GM18520 (cell line): ENCODE measurements around the gene KRTDAP.

Source experiments
- ATAC-seq: cut with Tn5 transposase; IDR thresholded peaks from one replicate; pipeline ENCODE4 v1.9.1; 2021; ENCODE audit not compliant: unreplicated experiment

Gene KRTDAP

DNA sequence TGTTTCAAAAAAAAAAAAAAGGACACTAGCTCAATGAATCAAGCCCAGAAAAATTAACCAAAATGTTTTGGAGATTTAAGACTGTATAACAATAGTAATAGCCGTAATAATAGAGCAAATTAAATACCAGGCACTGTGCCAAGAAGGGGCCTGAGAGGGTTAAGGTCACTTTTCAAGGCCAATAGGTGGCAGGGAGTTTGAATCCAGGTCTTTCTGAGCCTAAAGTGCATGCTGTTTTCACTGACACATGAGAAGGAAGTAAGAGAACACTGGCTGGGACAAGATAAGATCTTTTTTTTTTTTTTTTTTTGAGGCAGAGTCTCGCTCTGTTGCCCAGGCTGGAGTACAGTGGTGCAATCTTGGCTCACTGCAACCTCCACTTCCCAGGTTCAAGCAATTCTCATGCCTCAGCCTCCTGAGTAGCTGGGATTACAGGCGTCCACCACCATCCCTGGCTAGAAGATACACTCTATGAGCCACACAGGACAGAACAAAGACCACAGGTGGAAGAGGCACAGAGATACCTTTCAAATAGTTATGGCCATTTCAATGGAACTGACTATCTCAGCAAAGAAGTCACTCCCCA is 34.6 kb downstream of the KRTDAP start:
- ATAC-seq = no peak

GRCh38 chr19:35454663-35455062 is 35.6 kb downstream of the KRTDAP start:
- no peak for ATAC-seq

- ATAC-seq = no peak
These were observed 38.7 kb downstream of the KRTDAP start for GRCh38 chr19:35451338-35452096.

DNA sequence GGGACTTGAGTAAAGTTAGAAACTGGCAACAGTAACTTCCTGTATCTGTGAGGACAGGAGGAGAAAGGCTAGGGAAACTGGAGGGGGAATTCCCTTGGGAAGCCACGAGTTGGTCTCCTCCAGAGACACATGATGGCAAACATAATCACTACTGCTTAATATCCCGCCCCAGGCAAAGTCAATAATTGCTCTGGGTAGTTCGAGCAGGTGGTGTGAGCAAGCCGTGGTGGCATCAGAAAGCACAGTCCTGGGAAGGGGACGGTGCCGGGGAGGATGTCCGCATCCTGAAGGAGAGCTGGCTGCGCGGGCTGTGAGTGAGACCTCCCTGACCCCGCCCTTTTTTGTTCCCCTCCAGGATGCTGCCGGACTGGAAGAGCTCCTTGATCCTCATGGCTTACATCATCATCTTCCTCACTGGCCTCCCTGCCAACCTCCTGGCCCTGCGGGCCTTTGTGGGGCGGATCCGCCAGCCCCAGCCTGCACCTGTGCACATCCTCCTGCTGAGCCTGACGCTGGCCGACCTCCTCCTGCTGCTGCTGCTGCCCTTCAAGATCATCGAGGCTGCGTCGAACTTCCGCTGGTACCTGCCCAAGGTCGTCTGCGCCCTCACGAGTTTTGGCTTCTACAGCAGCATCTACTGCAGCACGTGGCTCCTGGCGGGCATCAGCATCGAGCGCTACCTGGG is 40.8 kb downstream of the KRTDAP start:
- ATAC-seq = no peak

DNA sequence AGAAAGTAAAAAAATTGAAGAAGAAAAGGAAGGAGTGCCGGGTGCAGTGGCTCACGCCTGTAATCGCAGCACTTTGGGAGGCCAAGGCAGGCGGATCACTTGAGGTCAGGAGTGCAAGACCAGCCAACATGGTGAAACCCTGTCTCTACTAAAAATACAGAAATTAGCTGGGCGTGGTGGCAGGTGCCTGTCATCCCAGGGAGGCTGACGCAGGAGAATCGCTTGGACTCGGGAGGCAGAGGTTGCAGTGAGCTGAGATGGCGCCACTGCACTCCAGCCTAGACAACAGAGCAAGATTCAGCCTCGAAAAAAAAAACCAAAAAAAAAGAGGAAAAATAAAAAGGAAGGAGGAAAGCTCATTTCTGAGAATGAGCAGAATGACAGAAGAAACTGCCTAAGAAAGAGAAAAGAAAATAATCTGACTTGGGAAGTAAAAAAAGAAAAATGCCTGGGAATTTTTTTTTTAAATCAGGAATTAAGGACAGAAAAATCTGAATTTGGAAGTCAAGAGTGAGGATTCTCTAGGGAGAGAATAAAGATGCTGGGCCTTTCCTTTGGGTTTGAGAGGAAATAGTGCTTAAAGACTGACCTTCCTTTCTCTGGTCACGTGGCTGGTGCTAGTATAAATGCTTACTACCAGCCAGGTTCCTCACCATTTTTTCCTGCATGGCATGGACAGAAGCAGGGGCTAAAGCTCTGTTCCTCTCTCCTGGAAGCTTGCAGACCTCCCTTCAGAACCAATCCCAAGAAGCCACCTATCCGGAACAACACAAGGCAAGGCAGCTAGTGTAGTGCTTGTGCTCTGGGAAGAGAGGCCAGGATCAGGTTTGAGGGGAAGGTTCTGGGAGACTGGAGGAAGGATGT is 42.4 kb downstream of the KRTDAP start, which contains the start of gene FFAR2:
Gene FFAR2 (plus strand): TSS at position 652 of the 864 bp plus-strand sequence. CDS start 1,458 bp downstream, outside the sequence.
- ATAC-seq = no peak

DNA sequence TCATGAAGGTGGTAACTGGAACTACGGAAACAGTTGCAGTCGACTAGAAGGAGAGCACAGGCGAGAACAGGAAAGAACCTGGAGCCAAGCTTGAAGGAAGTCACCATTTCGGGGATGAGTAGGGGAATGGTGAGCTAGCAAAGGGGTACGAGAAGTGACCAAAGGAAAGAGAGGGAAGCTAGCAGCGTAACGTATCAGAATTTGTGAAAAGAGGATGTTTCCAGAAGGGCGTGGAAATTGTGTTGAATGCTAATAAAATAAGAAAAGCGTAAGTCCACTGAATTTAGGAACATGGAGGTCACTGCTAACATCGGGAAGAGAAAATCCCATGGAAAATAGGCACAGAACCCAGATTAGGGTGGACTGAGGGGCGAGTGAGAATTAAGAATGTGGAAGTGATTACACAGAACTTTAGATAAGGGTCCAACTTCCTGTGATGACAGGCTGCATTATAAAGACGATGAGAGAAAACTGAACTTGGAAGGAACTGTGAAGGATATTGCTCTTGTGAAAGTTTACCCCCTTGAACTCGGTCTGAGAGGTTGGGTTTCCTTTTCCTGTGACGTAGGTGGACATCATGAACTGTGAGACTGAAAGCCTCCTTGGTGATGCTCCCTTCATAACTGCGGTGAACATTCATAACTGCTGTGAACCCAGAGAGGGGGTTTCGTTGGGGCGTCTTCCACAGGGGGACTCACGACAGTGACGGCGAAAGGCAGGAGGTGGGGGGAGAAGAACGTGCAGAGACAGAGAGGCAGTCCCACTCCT is 44.3 kb downstream of the KRTDAP start:
- ATAC-seq = no peak

- no peak for ATAC-seq
These were observed 45.5 kb downstream of the KRTDAP start for GRCh38 chr19:35444735-35445134.

DNA sequence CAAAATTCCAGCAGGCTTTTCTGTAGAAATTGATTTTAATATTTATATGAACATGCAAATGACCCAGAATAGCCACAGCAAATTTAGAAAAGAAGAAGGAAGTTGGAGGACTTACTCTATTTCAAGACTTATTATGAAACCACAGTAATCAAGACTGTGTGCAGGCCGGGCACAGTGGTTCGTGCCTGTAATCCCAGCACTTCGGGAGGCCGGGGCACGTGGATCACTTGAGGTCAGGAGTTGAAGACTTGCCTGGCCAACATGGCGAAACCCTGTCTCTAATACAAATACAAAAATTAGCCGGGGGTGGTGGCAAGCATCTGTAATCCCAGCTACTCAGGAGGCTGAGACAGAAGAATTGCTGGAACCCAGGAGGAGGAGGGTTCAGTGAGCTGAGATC is 48.2 kb downstream of the KRTDAP start:
- no peak for ATAC-seq

- ATAC-seq = no peak
These were observed 50.3 kb downstream of the KRTDAP start for GRCh38 chr19:35439921-35440320.

GRCh38 chr19:35438527-35438926 is 51.7 kb downstream of the KRTDAP start:
- ATAC-seq = no peak

- no peak for ATAC-seq
These were observed 52.2 kb downstream of the KRTDAP start for GRCh38 chr19:35438096-35438495.

GRCh38 chr19:35437406-35437951 is 52.8 kb downstream of the KRTDAP start:
- ATAC-seq = no peak
